Fibroblast of villous mesenchyme (primary cell): ENCODE data around the gene LEP. TPM values are rescaled to one million over a fixed set of nuclear protein-coding genes. Genes with fewer than 3 reads are reported as not detected.
"Not testable (repeated sequence)": the region's sequence is repeated elsewhere in the genome, so short reads cannot be mapped to it uniquely, and the experiment has no call there.

ENCODE experiments used
- DNase-seq: peaks from one replicate; pipeline ENCODE4 v3.0.0-alpha.2; 2010; ENCODE audit warnings: low read depth
- H3K4me3 ChIP-seq: 2 replicates; pipeline ENCODE4 v1.5.1; 2011; ENCODE audit warnings: low read depth, mild to moderate bottlenecking, low read length
- total RNA-seq: library from RNA; depleted of rRNA; stranded (reverse); fragments of >200 nt; gene quantifications from 2 replicates; pipeline ENCODE4 v1.2.3, GENCODE V29; 2012
- TF ChIP-seq, protein P1 (sequence below): IDR thresholded peaks from 2 replicates; pipeline ENCODE4 v1.5.1; 2012; ENCODE audit warnings: low read depth, mild to moderate bottlenecking, low read length; ENCODE audit not compliant: insufficient read depth

LEP gene
- total RNA-seq, 1 donor = not detected

DNA sequence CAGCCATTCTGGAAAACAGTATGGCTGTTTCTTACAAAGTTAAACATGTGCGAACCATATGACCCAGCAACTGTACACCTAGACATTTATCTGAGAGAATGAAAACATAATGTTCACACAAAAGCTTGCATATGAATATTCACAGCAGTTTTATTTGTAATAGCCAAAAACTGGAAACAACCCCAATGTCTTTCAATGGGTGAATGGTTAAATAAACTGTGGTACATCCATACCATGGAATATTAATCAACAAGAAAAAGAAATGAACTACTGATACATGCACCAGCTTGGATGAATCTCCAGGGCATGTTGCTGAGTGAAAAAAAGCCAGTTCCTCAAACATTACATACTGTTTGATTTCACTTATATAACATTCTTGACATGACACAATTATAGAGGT is 37.3 kb downstream of the LEP start:
- no peak overlapping the region for H3K4me3 ChIP-seq
- no peak for DNase-seq

DNA sequence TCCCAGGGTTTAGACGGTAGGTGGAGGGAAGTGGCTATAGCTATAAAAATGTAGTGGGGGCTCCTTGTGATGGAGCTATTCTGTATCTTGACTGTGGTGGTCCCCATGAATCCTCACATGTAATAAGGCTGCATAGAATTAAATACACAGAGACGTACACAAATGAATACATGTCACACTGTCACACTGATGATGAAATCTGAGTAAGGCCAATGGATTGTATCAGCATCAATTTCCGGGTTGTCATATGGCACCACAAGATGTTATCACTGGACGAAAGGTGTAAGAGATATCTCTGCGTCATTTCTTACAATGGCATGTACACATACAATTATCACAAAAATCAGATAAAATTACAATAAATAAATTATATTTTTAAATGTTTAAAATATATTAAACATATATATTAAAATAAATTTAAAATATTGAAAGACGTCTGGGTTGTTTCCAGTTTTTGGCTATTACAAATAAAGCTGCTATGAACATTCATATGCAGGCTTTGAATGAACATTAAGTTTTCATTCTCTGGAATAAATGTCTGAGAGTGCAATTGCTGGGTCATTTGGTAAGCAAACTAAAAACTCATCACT is 38.1 kb downstream of the LEP start:
- DNase-seq = no peak
- no peak overlapping the region for H3K4me3 ChIP-seq

More for the DNA sequence above, 37.3 kb downstream of the LEP start:
- TF ChIP-seq, protein P1, sequence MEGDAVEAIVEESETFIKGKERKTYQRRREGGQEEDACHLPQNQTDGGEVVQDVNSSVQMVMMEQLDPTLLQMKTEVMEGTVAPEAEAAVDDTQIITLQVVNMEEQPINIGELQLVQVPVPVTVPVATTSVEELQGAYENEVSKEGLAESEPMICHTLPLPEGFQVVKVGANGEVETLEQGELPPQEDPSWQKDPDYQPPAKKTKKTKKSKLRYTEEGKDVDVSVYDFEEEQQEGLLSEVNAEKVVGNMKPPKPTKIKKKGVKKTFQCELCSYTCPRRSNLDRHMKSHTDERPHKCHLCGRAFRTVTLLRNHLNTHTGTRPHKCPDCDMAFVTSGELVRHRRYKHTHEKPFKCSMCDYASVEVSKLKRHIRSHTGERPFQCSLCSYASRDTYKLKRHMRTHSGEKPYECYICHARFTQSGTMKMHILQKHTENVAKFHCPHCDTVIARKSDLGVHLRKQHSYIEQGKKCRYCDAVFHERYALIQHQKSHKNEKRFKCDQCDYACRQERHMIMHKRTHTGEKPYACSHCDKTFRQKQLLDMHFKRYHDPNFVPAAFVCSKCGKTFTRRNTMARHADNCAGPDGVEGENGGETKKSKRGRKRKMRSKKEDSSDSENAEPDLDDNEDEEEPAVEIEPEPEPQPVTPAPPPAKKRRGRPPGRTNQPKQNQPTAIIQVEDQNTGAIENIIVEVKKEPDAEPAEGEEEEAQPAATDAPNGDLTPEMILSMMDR = no peak

DNA sequence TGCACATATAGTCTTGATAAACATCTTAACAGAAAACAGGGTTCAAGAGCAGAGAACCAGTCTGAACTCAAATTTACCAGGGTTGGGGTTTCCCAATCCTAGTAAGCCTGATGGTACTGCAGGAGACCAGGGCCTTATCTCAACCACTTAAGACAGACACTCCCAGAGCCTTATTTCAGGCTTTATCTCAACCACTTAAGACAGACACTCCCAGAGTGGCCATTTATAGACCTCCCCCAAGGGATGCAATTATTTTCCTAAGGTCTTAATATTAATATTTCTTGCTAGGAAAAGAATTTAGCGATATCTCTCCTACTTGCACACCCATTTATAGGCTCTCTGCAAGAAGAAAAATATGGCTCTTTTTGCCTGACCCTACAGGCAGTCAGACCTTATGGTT is 39.4 kb downstream of the LEP start:
- peak; percentile 11 for DNase-seq
- H3K4me3 ChIP-seq = not testable (repeated sequence)

More for the DNA sequence above, 38.1 kb downstream of the LEP start:
- TF ChIP-seq, protein P1 = no peak

DNA sequence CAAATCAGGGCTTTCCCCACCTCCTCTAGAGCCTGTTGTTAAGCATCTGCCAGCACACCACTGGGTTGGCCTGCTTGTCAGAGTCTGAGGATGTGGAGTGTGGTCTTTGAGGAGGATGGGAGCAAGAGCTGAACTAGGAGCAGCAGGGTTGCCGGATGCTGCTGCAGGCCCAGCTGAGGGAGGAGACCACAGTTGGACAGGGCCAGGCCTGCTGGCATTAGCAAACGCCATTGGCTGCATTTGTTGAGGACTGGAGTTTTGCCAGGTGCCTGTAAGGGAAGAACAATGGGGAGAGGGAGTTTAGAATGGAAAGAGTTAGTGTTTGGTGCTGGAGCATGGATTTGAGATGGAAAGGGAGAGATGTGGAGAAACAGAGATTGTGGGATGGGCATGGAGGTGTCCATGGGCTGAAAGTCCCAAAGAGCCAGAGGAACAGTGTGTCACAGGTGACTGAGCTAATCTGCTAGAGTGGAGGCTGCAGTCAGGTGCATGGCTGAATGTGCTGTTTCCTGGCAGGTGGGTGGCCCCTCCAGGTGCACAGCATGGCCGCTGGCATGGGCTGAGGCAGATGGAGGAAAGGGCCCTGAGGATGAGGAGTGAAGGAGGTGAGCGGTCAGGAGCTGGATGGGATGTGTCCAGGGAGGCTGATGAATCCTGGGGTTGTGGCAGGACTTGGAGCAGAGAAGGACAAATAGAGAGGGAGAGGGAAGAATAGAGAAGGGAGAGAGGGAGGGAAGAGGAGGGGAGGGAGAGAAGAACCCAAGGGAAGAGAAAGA is 40.7 kb downstream of the LEP start:
- TF ChIP-seq, protein P1 = no peak
- no peak overlapping the region for H3K4me3 ChIP-seq
- no peak for DNase-seq

DNA sequence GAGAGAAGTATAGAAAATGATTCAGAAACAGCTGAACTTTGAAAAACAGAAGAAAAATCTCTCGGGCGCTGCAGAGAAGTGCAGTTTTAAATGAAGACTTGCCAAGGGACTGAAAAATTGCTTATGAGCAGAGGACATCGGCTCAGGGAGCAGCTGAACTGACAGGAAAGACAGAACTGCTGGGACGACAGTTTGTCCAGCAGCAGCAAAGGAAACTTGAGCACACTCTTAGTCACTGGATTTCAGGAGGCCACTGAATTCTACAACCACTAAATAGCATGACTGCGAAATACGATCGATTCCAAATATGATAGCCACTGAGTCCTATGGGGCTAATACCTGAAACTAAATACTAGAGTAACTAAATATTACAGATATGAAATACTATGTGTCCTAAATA is 43.0 kb downstream of the LEP start:
- DNase-seq = no peak
- H3K4me3 ChIP-seq = no peak overlapping the region
- TF ChIP-seq, protein P1 = no peak

DNA sequence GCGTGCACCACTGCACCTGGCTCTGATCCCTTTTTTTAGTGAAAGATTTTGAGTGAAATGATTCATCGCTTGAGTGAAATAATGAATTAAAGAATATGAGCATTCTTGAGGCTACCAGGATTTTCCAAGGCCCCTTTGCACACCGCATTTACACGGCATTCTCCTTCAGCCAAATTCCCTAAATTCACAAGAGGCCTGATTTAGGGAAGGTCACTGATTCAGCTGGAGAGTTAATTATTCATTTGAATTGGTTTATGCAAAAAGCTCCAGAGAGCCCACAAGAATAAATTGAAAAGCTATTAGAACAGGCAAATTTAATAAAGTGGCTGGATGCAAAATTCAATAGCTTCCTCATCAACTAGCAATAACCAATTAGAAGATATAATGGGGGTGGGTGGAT is 46.5 kb downstream of the LEP start:
- TF ChIP-seq, protein P1 = no peak
- no peak for DNase-seq
- H3K4me3 ChIP-seq = no peak overlapping the region

DNA sequence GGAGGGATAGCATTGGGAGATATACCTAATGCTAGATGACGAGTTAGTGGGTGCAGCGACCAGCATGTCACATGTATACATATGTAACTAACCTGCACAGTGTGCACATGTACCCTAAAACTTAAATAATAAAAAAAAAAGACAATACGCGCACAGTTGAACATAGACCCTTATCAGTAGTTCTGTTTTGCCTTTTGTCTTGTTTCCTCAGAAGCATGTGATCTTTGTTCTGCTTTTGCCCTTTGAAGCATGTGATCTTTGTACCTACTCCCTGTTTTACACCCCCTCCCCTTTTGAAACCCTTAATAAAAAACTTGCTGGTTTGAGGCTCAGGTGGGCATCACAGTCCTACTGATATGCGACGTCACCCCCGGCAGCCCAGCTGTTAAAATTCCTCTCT is 56.9 kb downstream of the LEP start:
- not testable (repeated sequence) for H3K4me3 ChIP-seq, DNase-seq

DNA sequence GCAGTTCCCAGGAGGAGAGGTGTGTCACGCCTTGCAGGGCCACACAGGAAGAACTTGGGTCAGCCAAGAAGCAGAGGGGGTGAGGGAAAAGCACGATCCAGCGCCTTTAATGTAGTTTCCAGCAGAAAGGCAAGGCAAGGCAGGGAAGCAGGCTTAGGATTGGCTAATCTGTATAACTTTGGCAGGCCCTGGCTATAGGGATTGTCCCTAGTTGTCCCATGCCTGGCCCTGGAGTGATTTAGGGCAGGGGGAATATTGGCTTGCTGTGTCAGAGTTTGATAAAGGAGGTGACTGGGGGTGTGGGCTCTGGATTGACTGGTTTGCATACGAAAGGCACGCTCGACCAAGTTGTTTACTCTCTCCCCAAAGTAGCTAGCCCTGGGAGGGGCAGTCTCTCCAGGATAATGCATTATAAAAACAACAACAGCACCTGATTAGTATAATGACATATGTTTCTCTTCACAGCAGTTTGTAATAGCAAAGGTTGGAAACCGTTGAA is 58.1 kb downstream of the LEP start:
- no peak overlapping the region for H3K4me3 ChIP-seq
- DNase-seq = no peak
- TF ChIP-seq, protein P1 = no peak
